SU-DHL-6 (cell line): ENCODE data around the gene ESR1.

Experiments used
- EZH2phosphoT487 ChIP-seq: fragments of 200-600 bp; sonication (generic), shearing (Covaris generic); conservative IDR thresholded peaks from 2 replicates; pipeline ENCODE4 v1.6.1; 2018; ENCODE audit warnings: mild to moderate bottlenecking, antibody characterized with exemption, low read length, moderate library complexity, mixed read lengths
- TF ChIP-seq, protein P1 (sequence below): fragments of 200-600 bp; sonication (generic); IDR thresholded peaks from one replicate; pipeline ENCODE4 v1.5.1; 2017; ENCODE audit warnings: antibody characterized with exemption, mild to moderate bottlenecking, low read length, moderate library complexity; ENCODE audit not compliant: insufficient read depth, poor library complexity, severe bottlenecking

DNA sequence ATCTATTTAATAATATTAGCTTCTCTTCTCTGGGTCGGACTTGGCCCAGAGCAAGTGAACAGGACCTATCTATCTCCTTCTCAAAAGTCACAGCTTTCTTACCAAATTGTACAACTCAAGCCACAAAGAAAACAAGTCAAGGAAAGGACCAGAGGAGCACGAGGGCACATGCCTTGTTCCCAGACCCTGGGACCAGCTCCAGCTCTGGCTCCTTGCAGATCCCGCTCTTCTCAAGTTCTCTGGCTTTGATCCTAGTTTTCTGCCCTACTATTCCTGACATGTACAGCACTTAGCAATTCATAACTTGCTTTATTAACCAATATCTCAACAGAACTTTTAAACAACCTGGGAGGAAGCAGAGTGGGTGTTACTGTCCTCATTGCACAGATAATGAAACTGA lies 185.9 kb downstream of the ESR1 start:
- TF ChIP-seq, protein P1, sequence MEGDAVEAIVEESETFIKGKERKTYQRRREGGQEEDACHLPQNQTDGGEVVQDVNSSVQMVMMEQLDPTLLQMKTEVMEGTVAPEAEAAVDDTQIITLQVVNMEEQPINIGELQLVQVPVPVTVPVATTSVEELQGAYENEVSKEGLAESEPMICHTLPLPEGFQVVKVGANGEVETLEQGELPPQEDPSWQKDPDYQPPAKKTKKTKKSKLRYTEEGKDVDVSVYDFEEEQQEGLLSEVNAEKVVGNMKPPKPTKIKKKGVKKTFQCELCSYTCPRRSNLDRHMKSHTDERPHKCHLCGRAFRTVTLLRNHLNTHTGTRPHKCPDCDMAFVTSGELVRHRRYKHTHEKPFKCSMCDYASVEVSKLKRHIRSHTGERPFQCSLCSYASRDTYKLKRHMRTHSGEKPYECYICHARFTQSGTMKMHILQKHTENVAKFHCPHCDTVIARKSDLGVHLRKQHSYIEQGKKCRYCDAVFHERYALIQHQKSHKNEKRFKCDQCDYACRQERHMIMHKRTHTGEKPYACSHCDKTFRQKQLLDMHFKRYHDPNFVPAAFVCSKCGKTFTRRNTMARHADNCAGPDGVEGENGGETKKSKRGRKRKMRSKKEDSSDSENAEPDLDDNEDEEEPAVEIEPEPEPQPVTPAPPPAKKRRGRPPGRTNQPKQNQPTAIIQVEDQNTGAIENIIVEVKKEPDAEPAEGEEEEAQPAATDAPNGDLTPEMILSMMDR = no peak
- TF ChIP-seq EZH2phosphoT487 = no peak
